ENCODE data around the gene FOXP3.

Gene FOXP3

DNA sequence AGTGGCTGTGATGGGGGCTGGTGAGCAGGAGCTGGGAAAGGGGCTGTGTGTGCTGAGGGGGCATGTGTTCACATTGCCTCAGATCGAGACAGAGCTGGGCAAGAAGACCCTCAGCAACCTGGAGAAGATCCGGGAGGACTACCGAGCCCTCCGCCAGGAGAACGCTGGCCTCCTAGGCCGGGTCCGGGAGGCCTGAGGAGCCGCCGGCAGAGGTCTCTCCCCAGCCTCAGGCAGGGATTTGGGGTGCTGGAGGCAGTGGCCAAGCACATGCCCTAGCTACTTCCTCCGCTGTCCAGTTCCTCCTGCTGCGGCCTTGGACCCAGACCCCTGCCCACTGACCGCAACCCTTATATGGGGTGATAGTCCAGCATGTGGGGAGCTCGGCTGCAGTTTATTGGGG lies 14.4 kb downstream of the FOXP3 start:
- Histone ChIP-seq H3K4me3 (ENCODE audit: low read depth, low read length) (no peak overlapping the region), H3K27ac (no peak overlapping the region), H3K27me3 (replicated peaks) (no peaks in the 10 kb centered on the region), H3K36me3 (replicated peaks) (no peaks in the 10 kb centered on the region)
- TF ChIP-seq, protein P1, sequence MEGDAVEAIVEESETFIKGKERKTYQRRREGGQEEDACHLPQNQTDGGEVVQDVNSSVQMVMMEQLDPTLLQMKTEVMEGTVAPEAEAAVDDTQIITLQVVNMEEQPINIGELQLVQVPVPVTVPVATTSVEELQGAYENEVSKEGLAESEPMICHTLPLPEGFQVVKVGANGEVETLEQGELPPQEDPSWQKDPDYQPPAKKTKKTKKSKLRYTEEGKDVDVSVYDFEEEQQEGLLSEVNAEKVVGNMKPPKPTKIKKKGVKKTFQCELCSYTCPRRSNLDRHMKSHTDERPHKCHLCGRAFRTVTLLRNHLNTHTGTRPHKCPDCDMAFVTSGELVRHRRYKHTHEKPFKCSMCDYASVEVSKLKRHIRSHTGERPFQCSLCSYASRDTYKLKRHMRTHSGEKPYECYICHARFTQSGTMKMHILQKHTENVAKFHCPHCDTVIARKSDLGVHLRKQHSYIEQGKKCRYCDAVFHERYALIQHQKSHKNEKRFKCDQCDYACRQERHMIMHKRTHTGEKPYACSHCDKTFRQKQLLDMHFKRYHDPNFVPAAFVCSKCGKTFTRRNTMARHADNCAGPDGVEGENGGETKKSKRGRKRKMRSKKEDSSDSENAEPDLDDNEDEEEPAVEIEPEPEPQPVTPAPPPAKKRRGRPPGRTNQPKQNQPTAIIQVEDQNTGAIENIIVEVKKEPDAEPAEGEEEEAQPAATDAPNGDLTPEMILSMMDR (IDR thresholded peaks at IDR 0.05; ENCODE audit: low read depth, low read length, missing control alignments): no peak
- in situ Hi-C loops (cut with HindIII; ENCODE audit: low pct_ligation_motif_present, low sequenced_read_pairs): no loop called here
- no peak for DNase-seq

GRCh38 chrX:49249616-49250015 lies 14.9 kb downstream of the FOXP3 start:
- TF ChIP-seq, protein P1 (IDR thresholded peaks at IDR 0.05; ENCODE audit: low read depth, low read length, missing control alignments): no peak
- no peak for DNase-seq
- no peak overlapping the region for H3K4me3 ChIP-seq (ENCODE audit: low read depth, low read length)
- in situ Hi-C loops (cut with HindIII; ENCODE audit: low pct_ligation_motif_present, low sequenced_read_pairs): no loop called here
- no peak overlapping the region for H3K27ac ChIP-seq
- H3K27me3 ChIP-seq (replicated peaks): no peaks in the 10 kb centered on the region
- no peaks in the 10 kb centered on the region for H3K36me3 ChIP-seq (replicated peaks)

DNA sequence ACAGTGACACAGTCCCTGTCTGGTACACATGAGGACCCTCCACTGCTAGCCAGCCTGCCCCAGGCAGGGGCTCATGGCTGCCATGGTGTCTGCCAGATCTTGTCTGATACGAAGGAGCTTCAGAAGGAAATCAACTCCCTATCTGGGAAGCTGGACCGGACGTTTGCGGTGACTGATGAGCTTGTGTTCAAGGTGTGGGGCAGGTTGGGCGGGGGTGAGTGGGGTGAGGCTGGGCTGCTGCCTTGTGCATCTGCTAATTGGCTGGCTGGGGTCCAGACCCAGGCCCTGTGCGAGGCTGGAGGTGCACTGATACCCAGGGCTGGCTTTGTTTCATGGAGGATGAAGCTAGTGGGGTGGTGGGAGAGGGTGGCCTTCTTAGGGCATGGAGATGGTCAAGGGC lies 15.4 kb downstream of the FOXP3 start:
- TF ChIP-seq, protein P1 (IDR thresholded peaks at IDR 0.05; ENCODE audit: low read depth, low read length, missing control alignments): no peak
- no peaks in the 10 kb centered on the region for H3K27me3 ChIP-seq (replicated peaks)
- no peaks in the 10 kb centered on the region for H3K36me3 ChIP-seq (replicated peaks)
- in situ Hi-C loops (cut with HindIII; ENCODE audit: low pct_ligation_motif_present, low sequenced_read_pairs): no loop called here
- no peak for DNase-seq
- H3K27ac ChIP-seq: no peak overlapping the region
- no peak overlapping the region for H3K4me3 ChIP-seq (ENCODE audit: low read depth, low read length)

DNA sequence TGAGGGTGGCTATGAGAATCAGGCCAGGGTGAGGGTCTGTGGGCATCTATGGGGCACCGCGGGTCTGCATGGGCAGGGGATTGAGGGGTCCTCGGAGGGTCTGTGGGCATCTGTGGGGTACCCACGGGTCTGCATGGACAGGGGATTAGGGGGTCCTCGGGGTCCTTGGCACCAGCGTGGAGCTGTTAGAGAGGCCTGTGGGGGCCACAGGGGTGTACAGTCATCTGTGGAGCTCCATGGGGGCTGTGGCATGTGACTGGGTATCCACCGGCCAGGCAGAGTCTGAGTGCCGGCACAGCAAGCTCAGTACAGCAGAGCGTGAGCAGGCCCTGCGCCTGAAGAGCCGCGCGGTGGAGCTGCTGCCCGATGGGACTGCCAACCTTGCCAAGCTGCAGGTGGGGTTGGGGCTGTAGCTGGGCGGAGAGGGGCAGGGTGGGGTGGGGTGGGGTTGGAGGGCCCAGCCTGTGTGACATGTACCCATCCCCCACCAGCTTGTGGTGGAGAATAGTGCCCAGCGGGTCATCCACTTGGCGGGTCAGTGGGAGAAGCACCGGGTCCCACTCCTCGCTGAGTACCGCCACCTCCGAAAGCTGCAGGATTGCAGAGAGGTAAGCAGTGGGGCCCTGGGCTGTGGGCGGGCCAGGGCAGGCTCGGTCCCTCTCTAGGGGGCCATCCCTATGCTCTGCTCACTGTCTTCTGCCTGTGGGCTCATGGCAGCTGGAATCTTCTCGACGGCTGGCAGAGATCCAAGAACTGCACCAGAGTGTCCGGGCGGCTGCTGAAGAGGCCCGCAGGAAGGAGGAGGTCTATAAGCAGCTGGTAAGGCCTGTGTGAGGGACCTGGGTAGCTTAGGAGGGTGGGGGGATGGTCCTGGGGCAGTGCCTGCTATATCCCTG lies 16.3 kb downstream of the FOXP3 start:
- in situ Hi-C loops (cut with HindIII; ENCODE audit: low pct_ligation_motif_present, low sequenced_read_pairs): no loop called here
- TF ChIP-seq, protein P1 (IDR thresholded peaks at IDR 0.05; ENCODE audit: low read depth, low read length, missing control alignments): no peak
- H3K27me3 ChIP-seq (replicated peaks): no peaks in the 10 kb centered on the region

GRCh38 chrX:49247346-49247745 lies 17.2 kb downstream of the FOXP3 start:
- TF ChIP-seq, protein P1 (IDR thresholded peaks at IDR 0.05; ENCODE audit: low read depth, low read length, missing control alignments): no peak
- Histone ChIP-seq H3K36me3 (replicated peaks) (no peaks in the 10 kb centered on the region), H3K27me3 (replicated peaks) (no peaks in the 10 kb centered on the region), H3K4me3 (ENCODE audit: low read depth, low read length) (no peak overlapping the region), H3K27ac (no peak overlapping the region)
- DNase-seq: no peak
- in situ Hi-C loops (cut with HindIII; ENCODE audit: low pct_ligation_motif_present, low sequenced_read_pairs): no loop called here

More for the DNA sequence above, 16.3 kb downstream of the FOXP3 start:
- H3K27ac ChIP-seq: no peak overlapping the region
- DNase-seq: no peak
- no peaks in the 10 kb centered on the region for H3K36me3 ChIP-seq (replicated peaks)
- no peak overlapping the region for H3K4me3 ChIP-seq (ENCODE audit: low read depth, low read length)
